HG02981 (cell line): ENCODE results near the gene LRGUK.
"Not testable (repeated sequence)": the region's sequence is repeated elsewhere in the genome, so short reads cannot be mapped to it uniquely, and the experiment has no call there.

Experiments used
- ATAC-seq: cut with Tn5 transposase; IDR thresholded peaks from one replicate; pipeline ENCODE4 v1.9.1; 2021; ENCODE audit warnings: mild to moderate bottlenecking, moderate library complexity; ENCODE audit not compliant: unreplicated experiment

LRGUK gene

GRCh38 chr7:134234216-134234615, 107.1 kb downstream of the LRGUK start:
- no peak for ATAC-seq

GRCh38 chr7:134245253-134245652, 118.1 kb downstream of the LRGUK start:
- no peak for ATAC-seq

- no peak for ATAC-seq
Measured at GRCh38 chr7:134246347-134246746, 119.2 kb downstream of the LRGUK start.

GRCh38 chr7:134246761-134247160, 119.6 kb downstream of the LRGUK start:
- no peak for ATAC-seq

DNA sequence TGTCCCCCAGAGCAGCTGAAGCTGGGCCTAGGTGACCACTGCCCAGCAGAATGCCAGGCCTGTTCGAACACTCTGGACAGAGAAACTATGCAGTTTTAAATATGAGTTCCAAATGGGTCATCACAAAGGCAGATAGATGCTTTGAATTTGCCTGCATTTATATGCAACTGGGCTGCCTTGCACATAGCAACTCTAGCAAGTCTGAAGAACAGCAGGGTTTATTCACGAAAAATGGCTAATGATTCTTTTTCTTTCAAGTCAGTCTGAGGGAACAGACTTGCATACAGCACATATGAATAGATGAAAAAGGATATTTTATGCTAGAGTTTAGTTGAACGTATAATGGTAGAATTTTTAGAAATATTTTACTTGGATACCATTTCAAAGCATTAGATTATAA, 121.1 kb downstream of the LRGUK start:
- ATAC-seq = no peak

- ATAC-seq = no peak
Measured at GRCh38 chr7:134254311-134254710, 127.2 kb downstream of the LRGUK start.

GRCh38 chr7:134255814-134256213, 128.7 kb downstream of the LRGUK start:
- no peak for ATAC-seq

DNA sequence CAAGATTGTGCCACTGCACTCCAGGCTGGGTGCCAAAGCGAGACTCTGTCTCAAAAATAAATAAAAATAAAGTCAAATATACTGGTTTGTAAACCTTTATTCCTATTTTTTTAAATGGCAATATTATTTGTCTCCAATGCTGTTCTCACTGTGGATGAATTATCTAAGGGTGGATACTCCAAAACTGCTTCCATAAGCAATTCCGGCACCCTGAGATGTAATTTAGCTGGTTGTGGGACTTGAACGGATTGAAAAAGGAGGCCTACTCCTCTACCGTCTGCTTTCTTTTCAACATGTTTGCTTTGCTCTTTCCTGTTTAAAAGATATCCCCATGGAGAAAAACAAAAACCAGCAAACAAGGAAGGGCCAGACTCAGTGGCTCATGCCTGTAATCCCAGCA, 135.2 kb downstream of the LRGUK start:
- ATAC-seq = no peak

DNA sequence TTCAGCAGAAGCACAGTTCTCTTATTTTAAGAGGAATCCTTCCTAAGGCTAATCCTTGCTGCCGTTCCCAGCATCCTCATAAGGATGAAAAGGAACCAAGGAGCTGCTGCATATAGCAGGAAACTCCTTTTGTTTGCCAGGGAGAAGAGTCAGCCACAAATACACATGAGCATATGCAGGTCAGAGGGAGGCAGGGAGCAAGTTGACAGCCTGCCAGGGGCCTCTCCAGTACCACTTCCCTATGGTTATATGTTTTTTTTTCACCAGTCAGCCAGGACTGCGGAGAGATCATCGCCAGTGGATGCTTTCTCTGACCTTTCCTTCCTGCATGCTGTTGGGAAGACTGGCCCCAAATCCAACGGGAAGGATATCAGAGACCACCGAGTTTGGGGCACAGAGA, 149.8 kb downstream of the LRGUK start:
- ATAC-seq = no peak

- ATAC-seq = no peak
Measured at GRCh38 chr7:134278502-134279153, 151.5 kb downstream of the LRGUK start.

GRCh38 chr7:134279336-134279735, 152.2 kb downstream of the LRGUK start:
- ATAC-seq = no peak

DNA sequence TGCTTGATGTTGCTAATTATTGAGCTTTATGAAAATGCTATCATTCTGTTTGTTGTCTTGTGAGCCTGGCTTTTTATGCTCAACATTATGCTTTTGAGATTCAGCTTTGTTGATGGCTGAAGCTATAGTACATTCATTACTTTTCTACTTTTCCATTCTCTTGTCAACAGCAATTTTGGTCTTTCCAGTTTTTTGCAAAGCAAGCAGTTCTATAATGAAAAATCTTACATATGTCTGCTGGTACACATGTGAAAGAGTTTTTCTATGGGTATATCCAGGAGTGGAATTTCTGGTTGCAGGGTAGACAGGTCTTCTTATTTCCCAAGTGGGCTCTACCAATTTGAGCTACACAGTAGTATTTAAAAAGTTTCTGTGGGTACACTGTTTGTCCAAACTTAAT, 152.8 kb downstream of the LRGUK start:
- no peak for ATAC-seq

- ATAC-seq = no peak
Measured at GRCh38 chr7:134280508-134280907, 153.4 kb downstream of the LRGUK start.

DNA sequence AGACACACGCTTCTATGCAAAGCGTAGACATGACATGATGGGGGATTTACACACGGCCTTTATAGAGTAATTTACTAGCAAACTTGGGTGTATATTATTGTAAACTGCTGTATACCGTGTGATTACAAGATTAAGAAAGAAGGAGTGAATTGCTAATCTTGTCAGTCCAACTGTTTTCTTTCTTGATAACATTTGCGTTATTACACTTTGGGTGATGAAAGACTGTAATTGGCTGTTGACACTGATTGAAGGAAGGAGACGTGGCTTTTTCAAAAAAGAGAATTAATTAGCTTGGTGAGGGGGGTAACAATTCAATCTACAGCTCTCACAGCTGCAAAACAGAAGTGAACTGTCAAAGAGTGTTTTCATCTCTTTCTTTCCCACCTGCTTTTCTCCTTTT, 156.9 kb downstream of the LRGUK start:
- ATAC-seq = no peak

DNA sequence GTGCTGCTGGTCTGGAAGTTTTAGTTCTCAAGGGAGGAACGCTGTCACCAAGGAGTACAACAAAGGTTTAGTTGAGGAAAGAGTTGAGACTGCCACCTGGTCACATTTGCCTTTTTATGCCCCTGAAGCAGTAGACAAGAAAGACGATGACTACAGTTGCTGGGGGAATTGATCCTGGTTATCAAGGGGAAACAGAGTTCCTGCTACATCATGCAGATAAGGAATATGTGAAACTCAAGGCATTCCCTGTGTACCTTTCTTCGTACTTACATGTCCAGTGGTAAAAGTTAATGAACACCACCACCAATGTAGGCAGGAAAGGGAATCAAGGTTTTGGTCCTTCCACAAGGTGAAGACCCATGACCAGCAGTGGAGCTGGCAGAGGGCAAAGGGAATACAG, 157.8 kb downstream of the LRGUK start:
- ATAC-seq = no peak

DNA sequence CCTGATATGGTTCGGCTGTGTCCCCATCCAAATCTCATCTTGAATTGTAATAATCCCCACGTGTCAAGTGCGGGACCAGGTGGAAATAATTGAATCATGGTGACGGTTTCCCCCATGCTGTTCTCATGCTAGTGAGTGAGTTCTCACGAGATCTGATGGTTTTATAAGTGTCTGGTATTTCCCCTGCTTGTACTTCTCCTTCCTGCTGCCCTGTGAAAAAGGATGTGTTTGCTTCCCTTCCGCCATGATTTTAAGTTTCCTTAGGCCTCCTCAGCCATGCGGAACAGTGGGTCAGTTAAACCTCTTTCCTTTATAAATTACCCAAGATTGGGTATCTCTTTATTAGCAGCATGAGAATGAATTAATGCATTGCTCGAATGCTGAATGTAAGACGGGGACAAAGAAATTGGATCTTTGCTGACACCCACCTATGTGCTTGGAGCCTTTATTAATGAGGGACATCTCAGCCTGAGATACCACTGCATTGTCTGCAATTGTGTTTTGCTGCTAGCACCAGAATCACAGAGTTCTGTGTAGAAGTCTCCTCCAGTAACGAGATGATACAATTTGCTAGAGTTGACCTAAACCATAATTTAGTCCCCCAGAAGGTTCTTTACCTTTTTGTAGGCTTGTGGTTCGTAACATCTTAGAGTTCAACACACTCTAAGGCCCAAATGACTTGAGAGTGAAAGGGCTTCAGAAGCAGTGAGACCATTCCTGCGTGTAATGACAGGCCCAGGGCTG, 160.9 kb downstream of the LRGUK start:
- ATAC-seq = no peak

DNA sequence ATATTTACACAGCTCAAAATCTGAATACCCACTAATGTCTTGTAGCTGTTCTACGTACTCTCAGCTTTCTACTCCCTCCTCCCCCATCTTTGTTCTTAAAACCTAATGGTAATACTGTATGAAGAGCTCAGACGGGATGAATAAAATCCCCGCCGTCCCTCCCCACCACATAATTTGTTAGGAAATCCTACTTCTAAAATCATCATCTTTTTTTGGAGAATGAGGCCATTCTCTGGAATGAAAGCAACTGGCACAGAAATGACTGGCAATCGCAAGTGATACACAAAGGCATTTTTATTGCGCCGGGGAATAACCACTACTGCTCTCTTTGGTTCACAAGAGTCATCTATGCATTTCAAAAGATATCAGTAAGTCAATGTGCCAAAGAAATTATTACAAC, 162.3 kb downstream of the LRGUK start:
- ATAC-seq = no peak

- ATAC-seq = no peak
Measured at GRCh38 chr7:134289841-134290240, 162.7 kb downstream of the LRGUK start.

GRCh38 chr7:134290286-134290685, 163.1 kb downstream of the LRGUK start:
- no peak for ATAC-seq

- peak; percentile 99 for ATAC-seq
Measured at GRCh38 chr7:134293002-134293740, 166.0 kb downstream of the LRGUK start.

DNA sequence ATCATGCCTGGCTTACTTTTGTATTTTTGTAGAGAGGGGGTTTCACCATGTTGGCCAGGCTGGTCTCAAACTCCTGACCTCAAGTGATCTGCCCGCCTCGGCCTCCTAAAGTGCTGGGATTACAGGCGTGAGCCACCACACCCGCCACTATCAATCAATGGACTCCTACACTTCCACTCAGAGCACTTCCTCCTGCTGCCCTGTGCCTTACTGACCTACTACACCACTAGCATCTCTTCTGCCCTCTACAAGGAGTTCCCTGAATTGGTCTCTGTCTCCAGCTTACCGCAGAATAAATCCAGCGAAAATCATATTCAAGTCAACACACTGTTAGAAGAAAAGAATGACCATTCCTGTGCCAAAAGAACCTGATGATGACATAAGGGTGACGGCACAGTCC, 168.8 kb downstream of the LRGUK start:
- not testable (repeated sequence) for ATAC-seq

- ATAC-seq = no peak
Measured at GRCh38 chr7:134297489-134297888, 170.3 kb downstream of the LRGUK start.
